Neural progenitor cell (in vitro differentiated cells): Measurements from ENCODE around the gene BIRC6.

Source experiments
- EZH2 ChIP-seq: fragments of 200-600 bp; sonication (generic); IDR thresholded peaks from 2 replicates; pipeline ENCODE4 v1.6.1; 2017; ENCODE audit warnings: antibody characterized with exemption, mild to moderate bottlenecking, moderate library complexity
- TF ChIP-seq, protein P1 (sequence below): fragments of 200-600 bp; sonication (generic); IDR thresholded peaks from 2 replicates; pipeline ENCODE4 v1.5.1; 2017; ENCODE audit warnings: antibody characterized with exemption, mild to moderate bottlenecking

DNA sequence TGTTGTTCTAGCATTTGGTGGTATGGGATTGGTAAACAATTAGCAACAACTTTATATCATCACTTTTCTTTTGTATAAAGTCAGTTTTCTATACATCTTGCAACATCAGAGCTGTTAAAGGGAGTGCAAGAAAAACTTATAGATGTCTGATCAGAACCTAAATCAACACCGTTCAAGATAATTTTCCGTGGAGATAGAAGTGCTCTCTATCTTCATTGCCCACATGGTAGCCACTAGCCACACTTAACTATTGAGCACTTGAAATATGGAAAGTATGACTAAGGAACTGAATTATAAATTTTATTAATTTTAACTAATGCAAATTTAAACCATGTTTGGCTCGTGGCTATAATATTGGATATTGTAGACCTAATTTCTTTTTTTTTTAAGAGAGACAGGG lies 276.2 kb downstream of the BIRC6 start:
- TF ChIP-seq, protein P1, sequence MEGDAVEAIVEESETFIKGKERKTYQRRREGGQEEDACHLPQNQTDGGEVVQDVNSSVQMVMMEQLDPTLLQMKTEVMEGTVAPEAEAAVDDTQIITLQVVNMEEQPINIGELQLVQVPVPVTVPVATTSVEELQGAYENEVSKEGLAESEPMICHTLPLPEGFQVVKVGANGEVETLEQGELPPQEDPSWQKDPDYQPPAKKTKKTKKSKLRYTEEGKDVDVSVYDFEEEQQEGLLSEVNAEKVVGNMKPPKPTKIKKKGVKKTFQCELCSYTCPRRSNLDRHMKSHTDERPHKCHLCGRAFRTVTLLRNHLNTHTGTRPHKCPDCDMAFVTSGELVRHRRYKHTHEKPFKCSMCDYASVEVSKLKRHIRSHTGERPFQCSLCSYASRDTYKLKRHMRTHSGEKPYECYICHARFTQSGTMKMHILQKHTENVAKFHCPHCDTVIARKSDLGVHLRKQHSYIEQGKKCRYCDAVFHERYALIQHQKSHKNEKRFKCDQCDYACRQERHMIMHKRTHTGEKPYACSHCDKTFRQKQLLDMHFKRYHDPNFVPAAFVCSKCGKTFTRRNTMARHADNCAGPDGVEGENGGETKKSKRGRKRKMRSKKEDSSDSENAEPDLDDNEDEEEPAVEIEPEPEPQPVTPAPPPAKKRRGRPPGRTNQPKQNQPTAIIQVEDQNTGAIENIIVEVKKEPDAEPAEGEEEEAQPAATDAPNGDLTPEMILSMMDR: no peak
- TF ChIP-seq EZH2: no peak
